GM12874 (cell line): Measurements from ENCODE around the gene STIM1.

Experiments
- CTCF ChIP-seq: IDR thresholded peaks from 2 replicates; pipeline ENCODE4 v1.5.1; 2011; ENCODE audit warnings: low read depth, mild to moderate bottlenecking, control low read depth, low read length, moderate library complexity; ENCODE audit not compliant: insufficient read depth

Gene STIM1

GRCh38 chr11:4044976-4045646, 189.6 kb downstream of the STIM1 start:
- TF ChIP-seq CTCF: no peak

- TF ChIP-seq CTCF: no peak
Measured at GRCh38 chr11:4048340-4048739, 192.9 kb downstream of the STIM1 start.

- no peak for TF ChIP-seq CTCF
Measured at GRCh38 chr11:4049006-4049405, 193.5 kb downstream of the STIM1 start.

- no peak for TF ChIP-seq CTCF
Measured at GRCh38 chr11:4050138-4050537, 194.7 kb downstream of the STIM1 start.

- TF ChIP-seq CTCF: no peak
Measured at GRCh38 chr11:4054643-4055042, 199.2 kb downstream of the STIM1 start.

- TF ChIP-seq CTCF: no peak
Measured at GRCh38 chr11:4059424-4059823, 204.0 kb downstream of the STIM1 start.

GRCh38 chr11:4060182-4060923, 204.9 kb downstream of the STIM1 start:
- no peak for TF ChIP-seq CTCF
